Activated CD4-positive, alpha-beta T cell treated with anti-CD3 and anti-CD28 coated beads, Interleukin-2, amount 10 ng/mL, durations not matched to agents 7 days and 5 days (primary cell): ENCODE data around the gene SYP. TPM values are rescaled to one million over a fixed set of nuclear protein-coding genes. Genes with fewer than 3 reads are reported as not detected.

ENCODE experiments used
- CTCF ChIA-PET: fragments of 350-600 bp; sonication (Branson Sonifier 250); formaldehyde crosslinking; loops from one replicate; lab custom pipeline; 2021; ENCODE audit warnings: antibody characterized with exemption; lab: Charles Lee
- POLR2A ChIA-PET: fragments of 350-600 bp; sonication (Branson Sonifier 250); formaldehyde crosslinking; loops from one replicate; lab custom pipeline; 2021; ENCODE audit warnings: antibody characterized with exemption; lab: Charles Lee
- DNase-seq: peaks from one replicate; pipeline ENCODE4 v3.0.0-alpha.2; 2020
- H3K27ac Mint-ChIP-seq: one replicate; pipeline ENCODE4 v1.8.0; 2021; ENCODE audit warnings: mild to moderate bottlenecking, moderate library complexity, mixed read lengths
- H3K27me3 Mint-ChIP-seq: one replicate; pipeline ENCODE4 v1.8.0; 2021; ENCODE audit warnings: mixed read lengths
- H3K36me3 Mint-ChIP-seq: one replicate; pipeline ENCODE4 v1.8.0; 2021; ENCODE audit warnings: low read depth, mixed read lengths
- H3K4me1 Mint-ChIP-seq: one replicate; pipeline ENCODE4 v1.8.0; 2021; ENCODE audit warnings: mixed read lengths
- H3K4me3 Mint-ChIP-seq: one replicate; pipeline ENCODE4 v1.8.0; 2021; ENCODE audit warnings: mild to moderate bottlenecking, moderate library complexity, mixed read lengths
- H3K9me3 Mint-ChIP-seq: one replicate; pipeline ENCODE4 v1.8.0; 2021; ENCODE audit warnings: mixed read lengths
- total RNA-seq, 2 experiments: library from RNA; stranded (reverse); gene quantifications; one replicate each; pipeline ENCODE4 v1.2.3, GENCODE V29; 2021

The SYP gene
- total RNA-seq, 2 experiments from 2014 or later, result 2.5 to 2.7 TPM

GRCh38 chrX:49171752-49172279, 28.2 kb downstream of the SYP start, which contains the start of gene PLP2:
Gene PLP2 (plus strand): TSS chrX:49171898. CDS start chrX:49172001, 103 bp downstream.
- DNase-seq, result peak; percentile 62
- Mint-ChIP-seq H3K4me1 (peaks cover 50% of the 10 kb centered on the region), H3K9me3 (no peaks in the 10 kb centered on the region), H3K27ac (peak within 1 kb of the TSS; percentile 90), H3K27me3 (no peaks in the 10 kb centered on the region), H3K36me3 (peaks cover 28% of the 10 kb centered on the region), H3K4me3 (peak within 1 kb of the TSS; percentile 85)
- ChIA-PET CTCF (no interaction called here), POLR2A (no interaction called here)

- CTCF ChIA-PET, result interaction anchor here (0.6 to 1.4 kb wide), 3 partner anchors 12 to 45 kb away, joined by 3 to 5 read pairs (median 3); no protein-coding TSS in a partner anchor
- no peak for DNase-seq
- POLR2A ChIA-PET, result no interaction called here
- peak overlapping the region; percentile 80 for H3K4me3 Mint-ChIP-seq
- no peaks in the 10 kb centered on the region for H3K9me3 Mint-ChIP-seq
- peaks cover 2% of the 10 kb centered on the region for H3K36me3 Mint-ChIP-seq
- no peaks in the 10 kb centered on the region for H3K27me3 Mint-ChIP-seq
- peak overlapping the region; percentile 99 for H3K27ac Mint-ChIP-seq
- H3K4me1 Mint-ChIP-seq, result peaks cover 43% of the 10 kb centered on the region
Observed at GRCh38 chrX:49167740-49168108, 32.3 kb downstream of the SYP start.

GRCh38 chrX:49166914-49167739, 32.9 kb downstream of the SYP start:
- H3K4me3 Mint-ChIP-seq, result peak overlapping the region; percentile 80
- peak overlapping the region; percentile 99 for H3K27ac Mint-ChIP-seq
- no peaks in the 10 kb centered on the region for H3K36me3 Mint-ChIP-seq
- H3K4me1 Mint-ChIP-seq, result peaks cover 41% of the 10 kb centered on the region
- DNase-seq, result peak; percentile 66
- ChIA-PET POLR2A (no interaction called here), CTCF (interaction anchor here (0.6 to 1.5 kb wide), 9 partner anchors 8 to 274 kb away, joined by 3 to 5 read pairs (median 3); no protein-coding TSS in a partner anchor)
- H3K9me3 Mint-ChIP-seq, result no peaks in the 10 kb centered on the region
- no peaks in the 10 kb centered on the region for H3K27me3 Mint-ChIP-seq

- Mint-ChIP-seq H3K4me1 (peaks cover 38% of the 10 kb centered on the region), H3K9me3 (no peaks in the 10 kb centered on the region), H3K27me3 (no peaks in the 10 kb centered on the region), H3K27ac (peak overlapping the region; percentile 99), H3K36me3 (no peaks in the 10 kb centered on the region), H3K4me3 (peak overlapping the region; percentile 80)
- POLR2A ChIA-PET, result no interaction called here
- CTCF ChIA-PET, result interaction anchor here (0.6 to 1.5 kb wide), 7 partner anchors 9 to 274 kb away, joined by 3 to 4 read pairs (median 3); no protein-coding TSS in a partner anchor
- DNase-seq, result peak; percentile 74
Observed at GRCh38 chrX:49165901-49166881, 33.8 kb downstream of the SYP start.

- ChIA-PET POLR2A (no interaction called here), CTCF (interaction anchor here (1.3 to 2.4 kb wide), 2 partner anchors 10 to 27 kb away, joined by 4 to 14 read pairs; no protein-coding TSS in a partner anchor)
- H3K4me3 Mint-ChIP-seq, result peak overlapping the region; percentile 76
- H3K4me1 Mint-ChIP-seq, result peaks cover 38% of the 10 kb centered on the region
- H3K9me3 Mint-ChIP-seq, result no peaks in the 10 kb centered on the region
- H3K27ac Mint-ChIP-seq, result peak overlapping the region; percentile 94
- DNase-seq, result no peak
- H3K36me3 Mint-ChIP-seq, result no peaks in the 10 kb centered on the region
- no peaks in the 10 kb centered on the region for H3K27me3 Mint-ChIP-seq
Observed at GRCh38 chrX:49164589-49165360, 35.2 kb downstream of the SYP start.

- Mint-ChIP-seq H3K4me1 (peaks cover 33% of the 10 kb centered on the region), H3K27ac (peak overlapping the region; percentile 94), H3K4me3 (peak overlapping the region; percentile 76), H3K9me3 (no peaks in the 10 kb centered on the region), H3K36me3 (no peaks in the 10 kb centered on the region), H3K27me3 (no peaks in the 10 kb centered on the region)
- POLR2A ChIA-PET, result no interaction called here
- peak; percentile 79 for DNase-seq
- CTCF ChIA-PET, result interaction anchor here (0.7 to 2.4 kb wide), 5 partner anchors 9 to 515 kb away, joined by 3 to 14 read pairs (median 4); no protein-coding TSS in a partner anchor
Observed at GRCh38 chrX:49163555-49164419, 36.2 kb downstream of the SYP start.

- ChIA-PET POLR2A (no interaction called here), CTCF (no interaction called here)
- H3K4me3 Mint-ChIP-seq, result peak within 1 kb of the TSS; percentile 65
- peaks cover 28% of the 10 kb centered on the region for H3K4me1 Mint-ChIP-seq
- peak within 1 kb of the TSS; percentile 74 for H3K27ac Mint-ChIP-seq
- no peaks in the 10 kb centered on the region for H3K27me3 Mint-ChIP-seq
- H3K9me3 Mint-ChIP-seq, result no peaks in the 10 kb centered on the region
- H3K36me3 Mint-ChIP-seq, result no peaks in the 10 kb centered on the region
- no peak for DNase-seq
Observed at GRCh38 chrX:49162620-49163019, 37.4 kb downstream of the SYP start, which contains the start of gene MAGIX. Gene MAGIX (plus strand): TSS chrX:49162758. CDS start chrX:49162890, 132 bp downstream.

- H3K4me1 Mint-ChIP-seq, result peaks cover 20% of the 10 kb centered on the region
- H3K4me3 Mint-ChIP-seq, result no peak overlapping the region
- no peaks in the 10 kb centered on the region for H3K9me3 Mint-ChIP-seq
- ChIA-PET CTCF (no interaction called here), POLR2A (interaction anchor here (0.6 kb wide), 1 partner anchor 29 kb away, joined by 3 read pairs; no protein-coding TSS in a partner anchor)
- H3K27ac Mint-ChIP-seq, result no peak overlapping the region
- H3K36me3 Mint-ChIP-seq, result no peaks in the 10 kb centered on the region
- H3K27me3 Mint-ChIP-seq, result no peaks in the 10 kb centered on the region
- DNase-seq, result no peak
Observed at GRCh38 chrX:49161632-49162031, 38.4 kb downstream of the SYP start.

- Mint-ChIP-seq H3K9me3 (no peaks in the 10 kb centered on the region), H3K4me1 (peaks cover 20% of the 10 kb centered on the region), H3K4me3 (no peak overlapping the region), H3K27ac (no peak overlapping the region), H3K27me3 (no peaks in the 10 kb centered on the region), H3K36me3 (no peaks in the 10 kb centered on the region)
- POLR2A ChIA-PET, result no interaction called here
- CTCF ChIA-PET, result no interaction called here
- no peak for DNase-seq
Observed at GRCh38 chrX:49160908-49161307, 39.1 kb downstream of the SYP start.

- CTCF ChIA-PET, result no interaction called here
Observed at GRCh38 chrX:49157194-49157593, 42.8 kb downstream of the SYP start.

More at GRCh38 chrX:49157194-49157593, 42.8 kb downstream of the SYP start:
- Mint-ChIP-seq H3K9me3 (no peaks in the 10 kb centered on the region), H3K27me3 (no peaks in the 10 kb centered on the region), H3K27ac (no peak overlapping the region), H3K4me3 (no peak overlapping the region), H3K4me1 (peaks cover 16% of the 10 kb centered on the region), H3K36me3 (peaks cover 2% of the 10 kb centered on the region)
- POLR2A ChIA-PET, result no interaction called here
- DNase-seq, result no peak
